ENCODE measurements around the gene TMEM269. TPM values are rescaled to one million over a fixed set of nuclear protein-coding genes. Genes with fewer than 3 reads are reported as not detected.

The TMEM269 gene, protein sequence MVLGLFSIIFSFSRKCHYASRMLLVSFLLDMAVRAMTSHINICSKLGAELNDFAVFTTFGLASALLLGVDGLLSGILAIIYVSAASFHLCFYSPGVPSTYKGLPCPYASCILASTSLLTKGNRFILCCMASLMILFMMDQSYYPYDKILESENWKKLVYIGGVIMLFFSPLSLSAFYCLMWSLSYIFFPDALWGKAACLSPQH
- polyA plus RNA-seq (2013), result 0.18 and 0.25 TPM in 2 replicates

DNA sequence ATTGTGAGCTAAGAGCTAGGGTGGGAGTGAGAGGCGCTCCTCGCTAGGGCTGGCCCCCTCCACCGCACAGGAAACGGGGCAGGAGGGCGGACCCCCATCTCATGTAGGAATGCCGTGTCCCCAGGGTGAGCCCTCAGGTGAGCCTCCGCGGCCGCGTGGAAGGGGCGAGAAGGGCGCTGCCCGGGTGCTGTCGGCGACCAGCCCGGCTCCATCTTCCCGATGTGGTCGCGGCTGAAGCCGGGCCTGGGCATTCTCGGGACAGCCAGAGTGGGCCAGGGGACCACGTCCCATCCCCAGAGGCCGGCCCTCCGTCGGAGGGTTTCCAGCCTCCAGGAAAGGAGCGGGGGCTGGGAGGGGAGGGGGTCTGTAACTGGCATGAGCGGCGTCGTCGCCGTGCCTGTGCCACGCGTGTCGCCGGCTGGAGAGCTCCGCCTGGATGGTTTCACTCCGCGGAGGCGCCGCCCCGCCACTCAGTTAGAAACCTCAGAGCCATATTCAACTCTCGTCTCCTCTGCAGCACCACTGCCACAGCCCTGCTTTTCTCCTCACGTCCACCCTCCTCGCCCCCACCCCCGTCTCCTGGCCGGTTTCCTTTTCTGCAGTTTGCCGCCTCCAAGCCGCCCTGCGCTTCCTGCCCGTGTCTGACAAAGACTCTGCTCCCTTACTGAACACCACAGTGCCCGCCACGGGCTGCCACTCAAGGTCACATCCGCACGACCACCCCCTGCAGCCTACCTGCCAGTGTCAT, at the start of gene TMEM269:
Gene TMEM269 (plus strand): TSS at position 46 of the 748 bp plus-strand sequence. CDS start 4,903 bp downstream, outside the sequence.
- Histone ChIP-seq H2AK5ac (ENCODE audit: low read length) (no peak within 1 kb of the TSS), H3K9ac (ENCODE audit: low read length) (no peak within 1 kb of the TSS), H3K27me3 (ENCODE audit: insufficient read depth, low read length) (no peaks in the 10 kb centered on the region), H3K9me3 (ENCODE audit: insufficient read depth, low read depth, low read length) (peaks cover 2% of the 10 kb centered on the region), H3K36me3 (ENCODE audit: control insufficient read depth in 1 of 2, insufficient read depth in 2 of 2, low read length in 2 of 2) (peaks cover 4 to 9% of the 10 kb centered on the region in 2 experiments), H3K79me2 (ENCODE audit: control insufficient read depth, insufficient read depth, low read length, poor library complexity) (no peaks in the 10 kb centered on the region), H3K18ac (ENCODE audit: low read length) (no peak within 1 kb of the TSS), H4K12ac (ENCODE audit: low read depth, low read length) (no peak within 1 kb of the TSS), H4K91ac (ENCODE audit: low read depth, low read length) (no peak within 1 kb of the TSS), H4K8ac (ENCODE audit: low read depth, low read length) (no peak within 1 kb of the TSS), H3K4me3 (ENCODE audit: low read depth, low read length) (peak within 1 kb of the TSS; percentile 24), H2BK120ac (ENCODE audit: insufficient read depth, low read length, poor library complexity) (no peak within 1 kb of the TSS), H2AFZ (ENCODE audit: insufficient read depth, low read length, poor library complexity) (no peak within 1 kb of the TSS), H3K4me2 (ENCODE audit: low read length) (no peak within 1 kb of the TSS), H2BK5ac (ENCODE audit: low read depth, low read length, poor library complexity) (no peak within 1 kb of the TSS), H3K4me1 (ENCODE audit: control insufficient read depth in 1 of 2, insufficient read depth in 2 of 2, low read length in 2 of 2) (no peaks in the 10 kb centered on the region), H3K23ac (ENCODE audit: low read length) (no peak within 1 kb of the TSS), H3K4ac (ENCODE audit: low read depth, low read length) (no peak within 1 kb of the TSS), H3K27ac (ENCODE audit: low read depth, low read length) (no peak within 1 kb of the TSS), H2BK12ac (ENCODE audit: low read length) (no peak within 1 kb of the TSS), H3K79me1 (ENCODE audit: low read length) (no peaks in the 10 kb centered on the region), H3K14ac (ENCODE audit: low read length) (no peak within 1 kb of the TSS)
- DNase-seq, result no peak
- no CpG with 5 or more reads among the region's 54 CpGs for WGBS (ENCODE audit: extremely low coverage, insufficient coverage, insufficient read length)

DNA sequence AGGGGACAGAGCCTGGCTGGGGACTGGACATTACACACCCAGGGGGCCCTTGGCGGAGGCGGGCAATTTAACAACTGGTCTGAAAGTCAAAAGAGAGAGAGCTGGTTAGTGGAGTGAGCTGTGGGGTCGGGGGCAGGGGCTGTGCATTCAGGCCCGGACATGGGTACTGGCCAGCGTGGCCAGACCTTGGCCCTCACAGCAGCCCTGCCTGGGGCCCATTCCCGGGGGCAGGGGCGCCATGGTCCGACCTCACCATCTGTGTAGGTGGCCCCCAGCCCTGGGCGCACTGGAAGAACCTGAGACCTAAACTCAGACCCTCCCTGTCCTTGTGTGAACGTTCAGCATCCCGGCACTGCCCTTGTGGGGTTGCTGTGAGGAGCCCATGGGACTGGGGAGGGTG, 49.7 kb upstream of the TMEM269 start:
- H3K27ac ChIP-seq (ENCODE audit: low read depth, low read length), result no peak overlapping the region
- H3K36me3 ChIP-seq (ENCODE audit: control insufficient read depth in 1 of 2, insufficient read depth in 2 of 2, low read length in 2 of 2), result no peaks in the 10 kb centered on the region
- no peak overlapping the region for H3K9ac ChIP-seq (ENCODE audit: low read length)
- no peak for DNase-seq
- H3K4me3 ChIP-seq (ENCODE audit: low read depth, low read length), result no peak overlapping the region
- no peak overlapping the region for H3K14ac ChIP-seq (ENCODE audit: low read length)
- H3K4me2 ChIP-seq (ENCODE audit: low read length), result no peak overlapping the region
- no peak overlapping the region for H2AFZ ChIP-seq (ENCODE audit: insufficient read depth, low read length, poor library complexity)
- H3K4ac ChIP-seq (ENCODE audit: low read depth, low read length), result no peak overlapping the region
- H3K27me3 ChIP-seq (ENCODE audit: insufficient read depth, low read length), result no peaks in the 10 kb centered on the region
- H2BK12ac ChIP-seq (ENCODE audit: low read length), result no peak overlapping the region
- H2BK5ac ChIP-seq (ENCODE audit: low read depth, low read length, poor library complexity), result no peak overlapping the region
- H3K79me1 ChIP-seq (ENCODE audit: low read length), result no peaks in the 10 kb centered on the region
- H4K91ac ChIP-seq (ENCODE audit: low read depth, low read length), result no peak overlapping the region
- H3K9me3 ChIP-seq (ENCODE audit: insufficient read depth, low read depth, low read length), result peaks cover 6% of the 10 kb centered on the region
- H2BK120ac ChIP-seq (ENCODE audit: insufficient read depth, low read length, poor library complexity), result no peak overlapping the region
- no peak overlapping the region for H3K18ac ChIP-seq (ENCODE audit: low read length)
- H3K79me2 ChIP-seq (ENCODE audit: control insufficient read depth, insufficient read depth, low read length, poor library complexity), result no peaks in the 10 kb centered on the region
- no CpG with 5 or more reads among the region's 11 CpGs for WGBS (ENCODE audit: extremely low coverage, insufficient coverage, insufficient read length)
- no peak overlapping the region for H4K12ac ChIP-seq (ENCODE audit: low read depth, low read length)
- H4K8ac ChIP-seq (ENCODE audit: low read depth, low read length), result no peak overlapping the region
- peaks cover 11 to 18% of the 10 kb centered on the region in 2 experiments for H3K4me1 ChIP-seq (ENCODE audit: control insufficient read depth in 1 of 2, insufficient read depth in 2 of 2, low read length in 2 of 2)
- H2AK5ac ChIP-seq (ENCODE audit: low read length), result no peak overlapping the region
- no peak overlapping the region for H3K23ac ChIP-seq (ENCODE audit: low read length)

DNA sequence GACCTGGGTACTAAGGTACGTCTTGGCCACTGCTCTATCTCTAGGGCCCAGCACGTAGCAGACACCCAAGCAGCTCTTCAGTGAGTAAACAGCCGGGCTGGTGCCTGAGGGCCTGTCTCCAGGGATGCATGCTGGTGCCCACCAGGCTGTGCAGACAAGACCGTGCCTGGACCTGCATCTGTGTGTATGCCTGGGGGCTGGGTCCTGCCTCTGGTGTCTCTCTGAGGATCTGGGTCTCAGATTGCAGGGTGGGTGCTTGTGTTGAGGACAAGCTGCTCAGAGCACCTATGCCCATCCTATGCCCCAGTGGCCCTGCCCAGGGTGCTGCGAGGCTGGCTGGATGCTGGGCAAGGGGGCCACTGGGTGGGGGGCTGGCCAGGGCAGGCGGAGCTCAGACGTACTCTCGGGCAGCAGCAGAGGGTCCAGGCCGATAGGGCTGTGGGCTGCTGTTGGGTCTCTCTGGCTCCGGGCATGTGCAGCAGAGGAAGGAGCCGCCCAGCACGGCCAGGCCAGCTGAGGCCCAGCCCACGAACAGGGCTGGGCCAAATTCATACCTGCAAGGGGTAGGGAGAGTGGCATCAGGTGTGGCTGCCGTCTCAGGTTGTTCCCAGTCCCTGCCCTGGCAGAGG, 49.2 kb upstream of the TMEM269 start:
- no peak overlapping the region for H3K4ac ChIP-seq (ENCODE audit: low read depth, low read length)
- H2BK120ac ChIP-seq (ENCODE audit: insufficient read depth, low read length, poor library complexity), result no peak overlapping the region
- H3K9ac ChIP-seq (ENCODE audit: low read length), result no peak overlapping the region
- H3K18ac ChIP-seq (ENCODE audit: low read length), result no peak overlapping the region
- no peak overlapping the region for H3K4me3 ChIP-seq (ENCODE audit: low read depth, low read length)
- H3K27me3 ChIP-seq (ENCODE audit: insufficient read depth, low read length), result no peaks in the 10 kb centered on the region
- no peaks in the 10 kb centered on the region for H3K79me2 ChIP-seq (ENCODE audit: control insufficient read depth, insufficient read depth, low read length, poor library complexity)
- no peak overlapping the region for H3K14ac ChIP-seq (ENCODE audit: low read length)
- peaks cover 6% of the 10 kb centered on the region for H3K9me3 ChIP-seq (ENCODE audit: insufficient read depth, low read depth, low read length)
- H2AK5ac ChIP-seq (ENCODE audit: low read length), result no peak overlapping the region
- peak; percentile 98 to 99 for DNase-seq
- H3K4me2 ChIP-seq (ENCODE audit: low read length), result no peak overlapping the region
- H3K79me1 ChIP-seq (ENCODE audit: low read length), result no peaks in the 10 kb centered on the region
- no peak overlapping the region for H3K23ac ChIP-seq (ENCODE audit: low read length)
- no peak overlapping the region for H4K12ac ChIP-seq (ENCODE audit: low read depth, low read length)
- H2AFZ ChIP-seq (ENCODE audit: insufficient read depth, low read length, poor library complexity), result no peak overlapping the region
- no peak overlapping the region for H3K27ac ChIP-seq (ENCODE audit: low read depth, low read length)
- no CpG with 5 or more reads among the region's 14 CpGs for WGBS (ENCODE audit: extremely low coverage, insufficient coverage, insufficient read length)
- H4K8ac ChIP-seq (ENCODE audit: low read depth, low read length), result no peak overlapping the region
- H3K4me1 ChIP-seq (ENCODE audit: control insufficient read depth in 1 of 2, insufficient read depth in 2 of 2, low read length in 2 of 2), result peaks cover 11 to 20% of the 10 kb centered on the region in 2 experiments
- no peaks in the 10 kb centered on the region for H3K36me3 ChIP-seq (ENCODE audit: control insufficient read depth in 1 of 2, insufficient read depth in 2 of 2, low read length in 2 of 2)
- H2BK5ac ChIP-seq (ENCODE audit: low read depth, low read length, poor library complexity), result no peak overlapping the region
- H2BK12ac ChIP-seq (ENCODE audit: low read length), result no peak overlapping the region
- H4K91ac ChIP-seq (ENCODE audit: low read depth, low read length), result peak overlapping the region; percentile 2

DNA sequence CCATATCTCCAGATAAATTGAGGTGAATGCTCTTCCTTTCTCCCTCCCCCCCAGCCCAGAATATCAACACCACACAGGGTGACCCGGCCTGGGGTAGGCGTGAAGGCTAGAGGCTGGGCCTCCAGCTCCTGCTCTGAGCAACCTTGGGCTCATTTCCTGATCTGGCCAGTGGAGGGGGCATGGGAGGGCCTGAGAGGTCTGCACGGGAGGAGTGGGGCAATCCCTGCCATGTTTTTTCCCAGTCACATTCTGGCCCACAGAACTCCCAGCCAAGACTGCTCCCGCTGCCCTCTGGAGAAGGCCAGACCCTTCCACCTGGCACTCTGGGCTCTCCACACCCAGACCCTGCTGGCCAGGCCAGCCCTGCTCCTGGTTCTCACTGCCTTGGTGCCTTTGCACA, 48.6 kb upstream of the TMEM269 start:
- no CpG with 5 or more reads among the region's 4 CpGs for WGBS (ENCODE audit: extremely low coverage, insufficient coverage, insufficient read length)
- DNase-seq, result peak; percentile 74 to 86
- Histone ChIP-seq H3K4me2 (ENCODE audit: low read length) (no peak overlapping the region), H3K4ac (ENCODE audit: low read depth, low read length) (no peak overlapping the region), H2AFZ (ENCODE audit: insufficient read depth, low read length, poor library complexity) (no peak overlapping the region), H3K4me3 (ENCODE audit: low read depth, low read length) (no peak overlapping the region), H3K79me2 (ENCODE audit: control insufficient read depth, insufficient read depth, low read length, poor library complexity) (no peaks in the 10 kb centered on the region), H4K8ac (ENCODE audit: low read depth, low read length) (peak overlapping the region; percentile 33), H4K12ac (ENCODE audit: low read depth, low read length) (peak overlapping the region; percentile 18), H2BK5ac (ENCODE audit: low read depth, low read length, poor library complexity) (no peak overlapping the region), H3K36me3 (ENCODE audit: control insufficient read depth in 1 of 2, insufficient read depth in 2 of 2, low read length in 2 of 2) (no peaks in the 10 kb centered on the region), H3K14ac (ENCODE audit: low read length) (no peak overlapping the region), H2BK12ac (ENCODE audit: low read length) (no peak overlapping the region), H3K79me1 (ENCODE audit: low read length) (no peaks in the 10 kb centered on the region), H3K27me3 (ENCODE audit: insufficient read depth, low read length) (no peaks in the 10 kb centered on the region), H3K18ac (ENCODE audit: low read length) (peak overlapping the region; percentile 17), H4K91ac (ENCODE audit: low read depth, low read length) (peak overlapping the region; percentile 16), H2BK120ac (ENCODE audit: insufficient read depth, low read length, poor library complexity) (peak overlapping the region; percentile 2), H3K23ac (ENCODE audit: low read length) (no peak overlapping the region), H3K27ac (ENCODE audit: low read depth, low read length) (no peak overlapping the region), H3K9me3 (ENCODE audit: insufficient read depth, low read depth, low read length) (peaks cover 6% of the 10 kb centered on the region), H2AK5ac (ENCODE audit: low read length) (peak overlapping the region; percentile 2), H3K9ac (ENCODE audit: low read length) (no peak overlapping the region), H3K4me1 (ENCODE audit: control insufficient read depth in 1 of 2, insufficient read depth in 2 of 2, low read length in 2 of 2) (peaks cover 11 to 20% of the 10 kb centered on the region in 2 experiments)
